Adrenal gland (tissue), 12 donors: ENCODE results near the gene MALT1. TPM values are rescaled to one million over a fixed set of nuclear protein-coding genes. Genes with fewer than 3 reads are reported as not detected.
A peak's percentile ranks its signal among the peaks of the same experiment; 100 is the strongest.

Experiments used
- DNase-seq, 7 donors: peaks; one replicate each; pipeline ENCODE4 v3.0.0-alpha.2; 2019 to 2020
- H3K27ac ChIP-seq, 5 donors: fragments of 200-600 bp; sonication (generic) in 4 of 5; 1 replicate in 3 of 5; 2 replicates in 2 of 5; pipeline versions ENCODE4 v1.5.1 to v1.8.0; 2016 to 2020; ENCODE audit warnings: mild to moderate bottlenecking in 1 of 5
- H3K27me3 ChIP-seq: fragments of 200-600 bp; 2 replicates; pipeline ENCODE4 v1.8.0; 2021
- H3K36me3 ChIP-seq, 2 donors: fragments of 200-600 bp; replicated peaks in 1 of 2; 1 replicate in 1 of 2; 2 replicates in 1 of 2; pipeline versions ENCODE4 v1.5.1 to v1.8.0; 2018 to 2022
- H3K4me1 ChIP-seq, 2 donors: fragments of 200-600 bp; replicated peaks in 1 of 2; 1 replicate in 1 of 2; 2 replicates in 1 of 2; pipeline versions ENCODE4 v1.5.1 to v1.8.0; 2018 to 2021
- H3K4me3 ChIP-seq, 4 donors: fragments of 200-600 bp; sonication (generic) in 3 of 4; one replicate each; pipeline ENCODE4 v1.5.1; 2016 to 2018
- H3K9me3 ChIP-seq, 3 donors: fragments of 200-600 bp; sonication (generic) in 1 of 3; replicated peaks in 1 of 3; 1 replicate in 2 of 3; 2 replicates in 1 of 3; pipeline versions ENCODE4 v1.5.1 to v1.8.0; 2016 to 2021
- CTCF ChIP-seq, 6 experiments: fragments of 450-650 bp in 4 of 6; fragments of 200-600 bp in 2 of 6; sonication (generic) in 1 of 6; IDR thresholded peaks; 1 replicate in 5 of 6; 2 replicates in 1 of 6; pipeline versions ENCODE4 v1.5.1 to v1.8.0; 2016 to 2021; ENCODE audit warnings: antibody characterized with exemption in 6 of 6, mild to moderate bottlenecking in 2 of 6, moderate library complexity in 1 of 6
- POLR2A ChIP-seq, 2 donors: fragments of 450-650 bp; IDR thresholded peaks; one replicate each; pipeline ENCODE4 v1.6.1; 2017; ENCODE audit warnings: antibody characterized with exemption in 2 of 2, mild to moderate bottlenecking in 2 of 2, moderate library complexity in 1 of 2
- WGBS, 4 donors: extraction: QIAGEN DNeasy Blood & Tissue Kit in 2 of 4; methylation state at CpG; one replicate each; pipeline versions ENCODE4 v1.1.5 to v1.1.7; 2013 to 2017; 5-methylcytosine and 5-hydroxymethylcytosine counted together
- intact Hi-C, 2 donors: fragments of 100-400 bp; cut with DNase I; formaldehyde crosslinking; loops; one replicate each; pipeline versions ENCODE4 v1.14.1 to v1.15.0; 2022 to 2023
- polyA plus RNA-seq, 3 donors: library from polyadenylated mRNA; stranded (reverse); fragments of 200-250 nt in 2 of 3; fragments of 350-450 nt in 1 of 3; fragmentation: Illumina TruSeq in 1 of 3; extraction: RNeasy Lipid Tissue Mini Kit (QIAGEN cat#74804) in 1 of 3; gene quantifications; one replicate each; pipeline ENCODE4 v1.2.3, GENCODE V29; 2013 to 2014
- total RNA-seq, 9 donors: library from RNA; depleted of rRNA in 4 of 9; stranded (reverse); fragments of >200 nt in 4 of 9; fragments of 120-200 nt in 1 of 9; fragmentation: NEBNext Ultra II Directional in 1 of 9; extraction: Animal tissue kit (Norgen Biotek cat#: 25700) in 1 of 9; gene quantifications; one replicate each; pipeline versions ENCODE4 v1.1.0 to v1.2.4, GENCODE V29; 2013 to 2023
- donor health status: healthy with polysubstance abuse.
- donor health status: Bipolar disorder and iron deficiency.
- donor health status: DM: yes; HTN: yes; CAD: no.
- donor health status: DM: no; HTN: no; CAD: no.
- donor health status: DM: no; HTN: no; CAD: no.
- donor health status: DM: yes; HTN: yes; CAD: no.

Gene MALT1
- total and polyA plus RNA-seq, 12 donors: 4.2 to 19.2 (median 9.4) TPM

GRCh38 chr18:58748899-58749595 lies 77.8 kb downstream of the MALT1 start:
- Histone ChIP-seq H3K4me3 (no peak overlapping the region), H3K27me3 (no peaks in the 10 kb centered on the region), H3K9me3 (no peaks in the 10 kb centered on the region), H3K4me1 (no peaks in the 10 kb centered on the region), H3K27ac (no peak overlapping the region), H3K36me3 (peaks cover 0 to 18% of the 10 kb centered on the region in 2 donors)
- DNase-seq: no peak
- intact Hi-C loops: no loop called here
- no peak for TF ChIP-seq POLR2A (IDR thresholded peaks at IDR 0.05)
- TF ChIP-seq CTCF (IDR thresholded peaks at IDR 0.05): no peak
- 92 to 100% (median 95%) methylated on average over 1 of the region's 1 CpG for WGBS, 4 donors

- H3K9me3 ChIP-seq: no peaks in the 10 kb centered on the region
- TF ChIP-seq CTCF (IDR thresholded peaks at IDR 0.05) (no peak), POLR2A (IDR thresholded peaks at IDR 0.05) (no peak)
- no peaks in the 10 kb centered on the region for H3K4me1 ChIP-seq
- no peaks in the 10 kb centered on the region for H3K27me3 ChIP-seq
- H3K36me3 ChIP-seq: no peaks in the 10 kb centered on the region
- H3K4me3 ChIP-seq: no peak overlapping the region
- H3K27ac ChIP-seq: no peak overlapping the region
- WGBS, 4 donors: 67 to 76% (median 74%) methylated on average over 3 of the region's 3 CpGs
- no peak for DNase-seq
- intact Hi-C loops: no loop called here
Observed at GRCh38 chr18:58753976-58754375, 82.7 kb downstream of the MALT1 start.

GRCh38 chr18:58754544-58755068 lies 83.3 kb downstream of the MALT1 start:
- WGBS, 4 donors: 55 to 71% (median 63%) methylated on average over 9 to 10 of the region's 10 CpGs
- TF ChIP-seq CTCF (IDR thresholded peaks at IDR 0.05): no peak
- no peak for TF ChIP-seq POLR2A (IDR thresholded peaks at IDR 0.05)
- intact Hi-C loops: no loop called here

GRCh38 chr18:58755304-58756010 lies 84.2 kb downstream of the MALT1 start:
- no peak for TF ChIP-seq CTCF (IDR thresholded peaks at IDR 0.05)
- no peak for TF ChIP-seq POLR2A (IDR thresholded peaks at IDR 0.05)
- WGBS, 4 donors: 85 to 88% (median 87%) methylated on average over 14 to 15 of the region's 15 CpGs

More at GRCh38 chr18:58754544-58755068, 83.3 kb downstream of the MALT1 start:
- Histone ChIP-seq H3K4me3 (no peak overlapping the region), H3K27ac (no peak overlapping the region), H3K4me1 (no peaks in the 10 kb centered on the region), H3K27me3 (no peaks in the 10 kb centered on the region), H3K36me3 (no peaks in the 10 kb centered on the region), H3K9me3 (no peaks in the 10 kb centered on the region)
- DNase-seq: peak in 4 of 7 donors; percentile 23 to 38 (median 24)

More at GRCh38 chr18:58755304-58756010, 84.2 kb downstream of the MALT1 start:
- no peak for DNase-seq
- Histone ChIP-seq H3K27ac (no peak overlapping the region), H3K27me3 (peaks cover 3% of the 10 kb centered on the region), H3K4me3 (no peak overlapping the region), H3K36me3 (no peaks in the 10 kb centered on the region), H3K4me1 (no peaks in the 10 kb centered on the region), H3K9me3 (no peaks in the 10 kb centered on the region)
- intact Hi-C loops: no loop called here
